8988T (cell line): Measurements from ENCODE around the gene FAM237B.
"Not testable (repeated sequence)": the region's sequence is repeated elsewhere in the genome, so short reads cannot be mapped to it uniquely, and the experiment has no call there.

Experiments used
- DNase-seq: peaks from one replicate; pipeline ENCODE4 v3.0.0; 2011

The FAM237B gene

DNA sequence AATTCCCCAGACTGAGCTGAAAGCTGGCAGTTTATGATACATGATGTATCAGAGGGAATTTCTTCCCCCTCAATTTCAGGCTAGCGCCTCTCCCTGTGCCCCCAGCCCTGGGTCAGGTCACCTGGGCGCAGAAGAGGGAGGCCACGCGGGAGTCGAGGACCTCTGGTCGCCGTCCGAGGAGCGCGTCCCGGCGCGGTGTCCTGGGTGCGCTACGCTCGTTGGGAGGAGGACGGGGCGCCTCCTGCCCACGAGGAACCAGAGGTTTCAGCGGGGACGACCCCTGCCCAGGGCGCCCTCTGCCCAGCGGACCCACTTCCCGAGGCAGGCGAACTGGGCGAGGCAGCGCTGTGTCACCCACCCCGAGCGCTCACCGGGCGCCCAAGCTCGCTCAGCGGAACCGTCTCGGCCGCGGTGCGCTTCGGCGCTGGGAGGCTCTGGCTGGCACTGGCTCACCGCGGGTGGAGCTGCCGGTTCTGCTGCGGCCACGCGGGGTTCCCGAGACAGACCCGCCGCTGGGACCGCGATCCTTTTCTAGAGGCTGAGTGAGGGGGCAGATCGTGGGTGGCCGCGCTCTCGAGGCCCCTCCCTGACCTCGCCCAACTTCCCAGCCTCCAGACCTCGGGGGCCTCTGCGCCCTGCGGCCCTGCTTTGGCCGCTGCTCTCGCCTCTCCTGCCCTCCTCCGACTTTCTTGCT is at the start of gene FAM237B:
Gene FAM237B, minus strand, starts transcription at position 504 of the 694 bp plus-strand sequence. CDS start 1,556 bp downstream, outside the sequence.
- no peak for DNase-seq

- no peak for DNase-seq
Observed at GRCh38 chr7:90351987-90352386, 30.9 kb upstream of the FAM237B start.

GRCh38 chr7:90350032-90350431 is 28.9 kb upstream of the FAM237B start:
- DNase-seq = not testable (repeated sequence)

DNA sequence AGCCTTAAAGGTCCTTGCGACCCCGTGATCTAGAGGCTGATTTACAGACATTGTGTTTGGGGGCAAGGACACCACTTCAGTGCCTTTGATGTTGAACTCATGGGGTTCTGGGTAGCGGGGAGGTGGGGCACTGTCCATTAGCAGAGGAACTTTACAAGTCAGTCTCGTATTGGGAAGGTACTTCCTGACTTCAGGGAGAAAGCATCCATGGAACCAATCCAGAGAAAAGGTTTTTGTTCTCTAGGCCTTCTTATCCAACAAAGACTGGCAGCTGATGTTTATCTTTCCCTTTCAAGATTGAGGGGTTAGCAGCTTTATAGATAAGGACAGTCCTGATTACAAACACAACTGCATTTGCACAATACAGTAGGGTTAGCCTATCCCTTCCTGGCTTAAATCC is 28.2 kb upstream of the FAM237B start:
- DNase-seq = no peak

DNA sequence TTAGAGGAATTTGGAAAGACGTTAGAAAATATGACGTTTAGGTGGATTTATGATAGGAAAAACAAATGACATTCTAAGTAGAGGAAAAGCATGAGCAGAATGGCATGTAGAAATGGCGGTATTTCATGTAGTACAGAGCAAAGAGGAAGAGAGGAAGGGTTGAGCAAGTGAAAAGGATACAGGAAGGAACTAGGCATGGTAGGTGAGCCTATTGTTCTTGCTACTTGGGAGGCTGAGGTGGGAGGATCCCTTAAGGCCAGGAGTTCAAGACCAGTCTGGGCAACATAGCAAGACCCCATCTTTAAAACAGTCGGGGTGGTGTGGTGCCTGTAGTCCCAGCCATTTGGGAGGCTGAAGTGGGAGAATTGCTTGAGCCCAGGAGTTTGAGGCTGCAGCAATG is 26.7 kb upstream of the FAM237B start:
- no peak for DNase-seq

DNA sequence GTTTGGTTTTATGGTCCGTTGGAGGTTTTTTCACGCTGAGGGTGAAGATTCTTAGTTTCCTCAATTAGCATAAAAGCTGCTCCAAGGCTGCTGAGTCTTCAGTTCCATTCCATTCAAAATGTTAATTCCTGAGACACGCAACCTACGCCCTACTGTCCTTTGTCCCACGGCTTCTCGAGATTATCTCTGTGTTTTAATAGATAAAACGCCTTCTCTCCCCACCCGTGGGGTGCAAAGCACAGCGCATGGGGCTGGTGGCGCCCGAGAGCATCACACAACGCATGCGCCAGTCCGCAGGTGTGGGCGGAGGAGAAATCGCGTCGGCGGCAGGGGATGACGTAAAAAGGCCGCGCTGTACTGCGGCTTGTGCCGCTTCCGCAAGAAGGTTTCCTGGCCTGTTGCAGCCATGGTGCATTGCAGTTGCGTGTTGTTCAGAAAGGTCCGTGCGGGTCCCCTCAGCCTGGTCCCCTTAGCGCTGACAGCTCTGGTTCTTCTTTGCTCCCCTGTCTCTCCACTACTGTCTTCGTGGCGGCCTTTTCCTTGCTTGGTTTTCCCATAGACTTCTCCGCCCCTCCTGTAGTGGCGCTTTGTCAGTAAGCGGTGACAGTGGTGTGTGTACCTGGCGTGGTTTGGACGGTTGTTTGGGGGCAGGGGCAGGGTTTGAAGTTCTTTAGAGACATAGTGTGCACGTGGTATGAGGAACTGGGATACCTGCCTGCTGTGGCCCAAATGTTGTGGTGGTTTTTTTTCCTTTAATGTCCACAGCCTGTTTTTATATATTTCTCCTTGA is 25.4 kb upstream of the FAM237B start, which contains the start of gene GTPBP10:
Gene GTPBP10, plus strand, starts transcription at position 381 of the 790 bp plus-strand sequence. Its CDS starts 26 bp downstream, at position 407.
- peak; percentile 56 for DNase-seq

- no peak for DNase-seq
Observed at GRCh38 chr7:90345595-90346335, 24.7 kb upstream of the FAM237B start.

DNA sequence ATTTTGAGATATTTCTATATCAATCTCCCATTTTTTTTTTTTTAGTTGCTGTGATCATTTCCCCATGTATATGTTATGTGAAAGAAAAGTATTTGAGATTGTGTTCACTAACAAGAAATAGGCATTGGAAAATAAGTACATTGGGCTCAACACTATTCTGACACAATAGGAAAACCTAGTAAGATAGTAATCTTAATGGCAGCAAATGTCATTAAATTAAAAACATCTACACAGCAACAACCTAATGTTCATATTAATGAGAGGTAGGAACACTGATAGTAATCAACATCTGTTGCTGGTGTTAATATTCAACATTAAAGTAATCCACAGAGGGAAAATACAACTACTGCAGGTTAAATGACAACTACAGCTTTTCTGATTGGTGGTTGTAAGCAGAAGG is 23.9 kb upstream of the FAM237B start:
- DNase-seq = no peak

DNA sequence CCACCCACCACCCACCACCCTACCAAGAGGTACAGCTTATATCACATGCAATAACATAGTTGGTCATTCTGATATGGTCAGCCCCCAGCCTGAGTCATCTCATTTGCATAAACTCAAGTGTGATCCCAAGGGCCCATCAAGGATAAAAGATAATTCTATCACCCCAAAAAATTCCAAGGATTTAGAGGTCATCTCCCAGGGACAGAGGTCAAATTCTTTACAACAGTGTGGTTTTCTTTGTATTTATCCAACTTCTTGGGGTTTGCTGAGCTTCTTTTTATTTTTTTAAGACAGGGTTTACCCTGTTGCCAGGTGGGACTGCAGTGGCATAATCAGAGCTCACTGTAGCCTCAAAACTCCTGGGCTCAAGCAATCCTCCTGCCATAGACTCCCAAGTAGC is 16.0 kb upstream of the FAM237B start:
- DNase-seq = no peak

DNA sequence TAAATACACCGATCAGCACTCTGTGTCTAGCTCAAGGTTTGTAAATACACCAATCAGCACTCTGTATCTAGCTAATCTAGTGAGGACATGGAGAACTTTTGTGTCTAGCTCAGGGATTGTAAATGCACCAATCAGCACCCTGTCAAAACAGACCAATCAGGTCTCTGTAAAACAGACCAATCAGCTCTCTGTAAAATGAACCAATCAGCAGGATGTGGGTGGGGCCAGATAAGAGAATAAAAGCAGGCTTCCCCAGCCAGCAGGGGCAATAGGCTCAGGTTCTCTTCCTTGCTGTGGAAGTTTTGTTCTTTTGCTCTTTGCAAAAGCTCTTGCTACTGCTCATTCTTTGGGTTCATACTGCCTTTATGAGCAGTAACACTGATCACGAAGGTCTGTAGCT is 13.8 kb upstream of the FAM237B start:
- not testable (repeated sequence) for DNase-seq

DNA sequence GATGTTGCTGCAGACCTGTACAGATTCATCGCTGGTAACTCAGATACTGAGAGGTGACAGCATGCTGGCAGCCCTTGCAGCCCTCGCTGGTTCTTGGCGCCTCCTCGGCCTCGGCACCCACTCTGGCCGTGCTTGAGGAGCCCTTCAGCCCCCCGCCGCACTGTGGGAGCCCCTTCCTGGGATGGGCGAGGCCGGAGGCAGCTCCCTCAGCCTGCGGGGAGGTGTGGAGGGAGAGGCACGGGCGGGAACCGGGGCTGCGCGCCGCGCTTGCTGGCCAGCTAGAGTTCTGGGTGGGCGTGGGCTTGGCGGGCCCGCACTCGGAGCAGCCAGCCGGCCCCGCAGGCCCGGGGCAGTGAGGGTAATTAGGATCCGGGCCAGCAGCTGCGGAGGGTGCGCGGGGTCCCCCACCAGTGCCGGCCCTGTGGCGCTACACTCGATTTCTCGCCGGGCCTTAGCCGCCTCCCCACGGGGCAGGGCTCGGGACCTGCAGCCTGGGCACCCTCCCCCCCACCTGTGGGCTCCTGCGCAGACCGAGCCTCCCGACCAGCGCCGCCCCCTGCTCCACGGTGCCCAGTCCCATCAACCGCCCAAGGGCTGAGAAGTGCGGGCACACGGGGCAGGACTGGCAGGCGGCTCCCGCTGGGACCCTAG is 13.2 kb upstream of the FAM237B start:
- no peak for DNase-seq

- DNase-seq = no peak
Observed at GRCh38 chr7:90326500-90326899, 5.4 kb upstream of the FAM237B start.

- DNase-seq = no peak
Observed at GRCh38 chr7:90322837-90323236, 1.7 kb upstream of the FAM237B start.

GRCh38 chr7:90320418-90320800 is 695 bp downstream of the FAM237B start:
- DNase-seq = no peak

DNA sequence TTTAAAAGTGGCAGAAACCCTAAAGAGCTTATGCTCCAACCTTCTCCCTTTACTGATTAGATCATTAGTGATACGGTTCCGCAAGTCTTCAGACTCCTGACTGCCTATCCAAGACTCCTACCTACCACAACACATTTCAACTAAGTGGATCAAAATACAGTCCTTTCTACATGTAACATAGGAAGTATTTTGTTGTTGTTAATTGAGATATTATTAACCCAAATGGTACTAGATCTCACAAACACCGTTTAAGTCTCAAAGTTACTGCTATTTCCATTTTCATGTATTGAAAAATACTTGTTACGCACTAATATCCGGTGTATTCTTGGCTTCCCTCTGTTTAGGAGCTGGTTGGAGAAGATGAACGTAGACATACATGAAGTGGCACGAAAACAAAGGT is 1.1 kb downstream of the FAM237B start:
- no peak for DNase-seq

- no peak for DNase-seq
Observed at GRCh38 chr7:90313907-90314306, 7.2 kb downstream of the FAM237B start.

DNA sequence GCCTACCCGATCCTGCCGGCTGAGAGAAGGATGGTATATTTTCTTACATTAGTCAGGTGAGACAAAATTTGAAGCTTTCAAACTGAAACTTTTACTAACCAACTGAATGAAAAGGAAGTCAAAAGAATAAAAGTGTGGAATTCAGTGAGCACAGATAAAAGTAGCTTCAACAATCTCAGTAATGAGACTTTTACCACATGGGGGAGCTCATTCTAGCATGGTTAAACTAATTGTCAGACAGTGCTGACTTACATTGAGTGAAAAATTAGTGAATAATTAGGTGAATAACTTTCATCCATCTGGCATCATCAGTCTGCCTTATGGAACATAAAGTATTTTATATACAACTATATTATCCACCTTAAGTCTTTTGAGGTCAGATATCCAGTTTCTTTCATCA is 8.4 kb downstream of the FAM237B start:
- no peak for DNase-seq

- DNase-seq = no peak
Observed at GRCh38 chr7:90311175-90311574, 9.9 kb downstream of the FAM237B start.

DNA sequence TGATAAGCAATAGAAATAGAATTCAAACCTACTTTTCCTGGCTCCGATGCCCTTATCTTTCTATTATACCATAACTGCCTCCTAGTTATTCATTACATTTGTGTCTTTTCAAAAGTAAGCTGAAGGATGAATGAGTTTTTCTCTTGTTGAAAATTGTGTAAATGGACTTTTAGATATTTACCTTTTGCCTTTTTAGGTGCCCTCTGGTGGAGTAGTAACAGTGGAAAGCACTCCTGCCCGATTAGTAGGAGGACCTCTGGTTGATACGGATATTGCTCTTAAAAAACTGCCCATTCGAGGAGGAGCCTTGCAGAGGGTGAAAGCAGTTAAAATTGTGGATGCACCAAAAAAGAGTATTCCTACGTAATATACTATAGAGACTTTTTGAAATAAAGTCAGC is 11.2 kb downstream of the FAM237B start:
- DNase-seq = no peak

DNA sequence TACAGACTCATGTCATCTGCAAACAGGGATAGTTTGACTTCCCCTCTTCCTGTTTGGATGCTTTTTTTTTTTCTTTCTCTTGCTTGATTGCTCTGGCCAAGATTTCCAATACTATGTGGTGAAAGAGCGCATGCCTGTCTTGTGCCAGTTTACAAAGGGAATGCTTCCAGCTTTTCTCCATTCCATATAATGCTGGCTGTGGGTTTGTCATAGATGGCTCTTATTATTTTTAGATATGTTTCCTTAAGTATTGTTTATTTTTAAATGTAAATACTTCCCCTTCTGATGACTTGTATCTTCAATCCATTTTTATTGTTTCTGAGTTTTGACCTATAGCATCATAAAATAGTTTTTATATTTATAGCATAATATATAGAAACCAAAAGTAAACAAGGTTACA is 17.9 kb downstream of the FAM237B start:
- no peak for DNase-seq

- no peak for DNase-seq
Observed at GRCh38 chr7:90298145-90299038, 22.7 kb downstream of the FAM237B start.
